SK-N-MC (cell line): ENCODE data around the gene DCAF4.

Source experiments
- EZH2 ChIP-seq: fragments of 200-600 bp; sonication (generic); IDR thresholded peaks from one replicate; pipeline ENCODE4 v1.6.1; 2017; ENCODE audit warnings: antibody characterized with exemption
- FOXP2 ChIP-seq: optimal IDR thresholded peaks from 2 replicates; pipeline ENCODE3; 2011; ENCODE audit warnings: mild to moderate bottlenecking, moderate library complexity; ENCODE audit not compliant: insufficient read depth; ENCODE audit errors: extremely low read length, control extremely low read depth
- POLR2AphosphoS5 ChIP-seq: IDR thresholded peaks from 2 replicates; pipeline ENCODE4 v1.6.1; 2012; ENCODE audit warnings: mild to moderate bottlenecking, low read depth, low read length, borderline replicate concordance

DNA sequence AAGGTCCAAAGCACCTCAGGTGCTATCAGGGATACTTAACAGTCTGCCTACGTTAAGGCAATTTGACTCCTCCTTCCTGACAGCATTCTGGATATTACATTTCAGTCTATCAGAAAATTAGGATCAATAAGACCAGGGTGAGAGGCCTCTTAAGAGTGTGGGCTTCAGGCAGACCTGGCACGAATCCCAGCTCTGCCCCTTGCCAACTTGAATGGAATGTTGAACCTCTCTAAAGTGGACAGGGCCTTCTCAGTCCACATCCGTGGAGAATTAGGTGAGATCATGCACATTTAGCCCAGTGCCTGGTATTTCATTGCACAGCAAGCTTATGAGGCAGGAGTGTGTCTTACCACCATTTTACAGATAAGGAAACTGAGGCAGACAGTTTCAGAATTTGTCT is 25.9 kb downstream of the DCAF4 start:
- no peak for TF ChIP-seq EZH2
- no peak for TF ChIP-seq POLR2AphosphoS5
- TF ChIP-seq FOXP2: no peak
